HepG2 (cell line): ENCODE data around the gene TACO1. TPM values are rescaled to one million over a fixed set of nuclear protein-coding genes. Genes with fewer than 3 reads are reported as not detected.
A peak's percentile ranks its signal among the peaks of the same experiment; 100 is the strongest.

Experiments used
- CCAR2 ChIP-seq: fragments of 200-400 bp; formaldehyde crosslinking; optimal IDR thresholded peaks from 2 replicates; pipeline ENCODE3; 2018; ENCODE audit warnings: low read depth, mild to moderate bottlenecking, low read length, moderate library complexity
- ESRRA ChIP-seq: sonication (generic); formaldehyde crosslinking; IDR thresholded peaks from 2 replicates; pipeline ENCODE4 v1.5.1; 2020; ENCODE audit warnings: mild to moderate bottlenecking, low read depth, missing genetic modification reagents
- HMG20A ChIP-seq: IDR thresholded peaks from 2 replicates; pipeline ENCODE4 v1.6.1; 2016; ENCODE audit warnings: borderline replicate concordance
- HNF4G ChIP-seq, 2 experiments: sonication (generic) in 1 of 2; formaldehyde crosslinking in 1 of 2; IDR thresholded peaks; 2 replicates each; pipeline versions ENCODE4 v1.4.0 to v1.6.1; 2011 to 2020; ENCODE audit warnings: borderline replicate concordance in 2 of 2, low read depth in 2 of 2, mild to moderate bottlenecking in 2 of 2, low read length in 1 of 2, missing genetic modification reagents in 1 of 2, moderate library complexity in 1 of 2
- KLF15 ChIP-seq: sonication (generic); formaldehyde crosslinking; IDR thresholded peaks from 2 replicates; pipeline ENCODE4 v1.8.1; 2023; ENCODE audit warnings: borderline replicate concordance, mild to moderate bottlenecking, inconsistent platforms, missing genetic modification reagents, mixed read lengths
- MAX ChIP-seq: IDR thresholded peaks from 2 replicates; pipeline ENCODE4 v1.6.1; 2012; ENCODE audit warnings: inconsistent platforms
- MLXIP ChIP-seq: sonication (generic); formaldehyde crosslinking; IDR thresholded peaks from 2 replicates; pipeline ENCODE4 v1.9.0; 2021; ENCODE audit warnings: missing genetic modification reagents, borderline replicate concordance
- SNAPC2 ChIP-seq: sonication (generic); formaldehyde crosslinking; IDR thresholded peaks from 2 replicates; pipeline ENCODE4 v1.8.1; 2022; ENCODE audit warnings: mild to moderate bottlenecking, missing genetic modification reagents
- SP140L ChIP-seq: sonication (generic); formaldehyde crosslinking; IDR thresholded peaks from 2 replicates; pipeline ENCODE4 v1.4.0; 2020; ENCODE audit warnings: missing genetic modification reagents, borderline replicate concordance
- SRSF4 ChIP-seq: fragments of 200-400 bp; formaldehyde crosslinking; IDR thresholded peaks from one replicate; pipeline ENCODE4 v1.6.1; 2018; ENCODE audit warnings: mild to moderate bottlenecking, low read depth, low read length, moderate library complexity; ENCODE audit not compliant: poor library complexity, severe bottlenecking
- STAT5B ChIP-seq: sonication (generic); formaldehyde crosslinking; IDR thresholded peaks from 2 replicates; pipeline ENCODE4 v1.4.0; 2020; ENCODE audit warnings: missing genetic modification reagents
- TAF15 ChIP-seq: fragments of 200-400 bp; formaldehyde crosslinking; IDR thresholded peaks from one replicate; pipeline ENCODE4 v1.6.1; 2018; ENCODE audit warnings: mild to moderate bottlenecking, low read depth, low read length; ENCODE audit not compliant: poor library complexity, severe bottlenecking
- WIZ ChIP-seq: sonication (generic); formaldehyde crosslinking; IDR thresholded peaks from 2 replicates; pipeline ENCODE4 v1.5.1; 2020; ENCODE audit warnings: mild to moderate bottlenecking, missing genetic modification reagents
- YEATS4 ChIP-seq: sonication (generic); formaldehyde crosslinking; IDR thresholded peaks from 2 replicates; pipeline ENCODE4 v1.4.0; 2020; ENCODE audit warnings: missing genetic modification reagents, borderline replicate concordance
- ZBTB38 ChIP-seq: sonication (generic); formaldehyde crosslinking; IDR thresholded peaks from 2 replicates; pipeline ENCODE4 v1.5.1; 2020; ENCODE audit warnings: mild to moderate bottlenecking, missing genetic modification reagents
- ZFP36 ChIP-seq: fragments of 150-350 bp; IDR thresholded peaks from 2 replicates; pipeline ENCODE4 v1.6.1; 2018; ENCODE audit warnings: borderline replicate concordance, low read length, low read depth; ENCODE audit not compliant: partially characterized antibody
- ZFP90 ChIP-seq: sonication (generic); formaldehyde crosslinking; IDR thresholded peaks from 2 replicates; pipeline ENCODE4 v1.8.0; 2022; ENCODE audit warnings: missing genetic modification reagents, mild to moderate bottlenecking, inconsistent platforms, borderline replicate concordance
- ZFX ChIP-seq: sonication (generic); formaldehyde crosslinking; IDR thresholded peaks from 2 replicates; pipeline ENCODE4 v1.4.0; 2020; ENCODE audit warnings: mild to moderate bottlenecking, low read depth, missing genetic modification reagents, moderate library complexity
- ZNF138 ChIP-seq: sonication (generic); formaldehyde crosslinking; IDR thresholded peaks from 2 replicates; pipeline ENCODE4 v1.5.0; 2020; ENCODE audit warnings: mild to moderate bottlenecking, low read depth, missing genetic modification reagents
- ZNF546 ChIP-seq: sonication (generic); formaldehyde crosslinking; conservative IDR thresholded peaks from 2 replicates; pipeline ENCODE4 v1.8.1; 2023; ENCODE audit warnings: mild to moderate bottlenecking, missing genetic modification reagents
- ZNF605 ChIP-seq: sonication (generic); formaldehyde crosslinking; IDR thresholded peaks from 2 replicates; pipeline ENCODE4 v1.8.0; 2022; ENCODE audit warnings: mild to moderate bottlenecking, missing genetic modification reagents
- ZXDC ChIP-seq: sonication (generic); formaldehyde crosslinking; IDR thresholded peaks from 2 replicates; pipeline ENCODE4 v1.5.0; 2020; ENCODE audit warnings: mild to moderate bottlenecking, missing genetic modification reagents
- polyA plus RNA-seq, 8 experiments: library from polyadenylated mRNA; depleted of rRNA in 3 of 8; stranded (reverse) in 7 of 8; unstranded in 1 of 8; fragments of >200 nt; fragmentation: Illumina TruSeq in 4 of 8; extraction: Trizol in 4 of 8; gene quantifications; 2 replicates each; pipeline versions ENCODE4 v1.2.1 to v1.2.3, GENCODE V29; 2011 to 2016; ENCODE audit warnings: low read depth in 4 of 8, missing spikeins in 1 of 8, mixed read lengths in 1 of 8; ENCODE audit not compliant: insufficient read depth in 1 of 8
- total RNA-seq, 5 experiments: library from RNA; depleted of rRNA; stranded (reverse); fragments of >200 nt; fragmentation: Illumina TruSeq; extraction: Trizol; gene quantifications; 2 replicates each; pipeline ENCODE4 v1.2.3, GENCODE V29; 2016; ENCODE audit warnings: low read depth in 1 of 5

TACO1 gene
- total and polyA plus RNA-seq, 2 of the 13 experiments (the other 11 are each of a cell fraction or from before 2014, with no cell fraction given) = 34.7 to 53.6 TPM

GRCh38 chr17:63600569-63601438, at the start of gene TACO1 (continued):
- TF ChIP-seq ZXDC (CRISPR knock-in tag) = peak; percentile 92
- peak; percentile 98 for TF ChIP-seq ZFX (CRISPR knock-in tag)
- peak; percentile 91 for TF ChIP-seq HNF4G (IDR thresholded peaks at IDR 0.05; ENCODE audit: borderline replicate concordance, low read depth, low read length)
- TF ChIP-seq HNF4G (CRISPR knock-in tag; IDR thresholded peaks at IDR 0.05; ENCODE audit: borderline replicate concordance, low read depth) = peak; percentile 84
- peak; percentile 87 for TF ChIP-seq WIZ (CRISPR knock-in tag)
- 0 out of 2 replicates have a peak, but pooled peaks have one; percentile 84 for TF ChIP-seq KLF15 (CRISPR knock-in tag)
- peak; percentile 95 for TF ChIP-seq ZNF605
- peak; percentile 96; the same call in 1 of the 2 replicates for TF ChIP-seq SP140L (CRISPR knock-in tag)
- 0 out of 2 replicates have a peak, but pooled peaks have one; percentile 74 for TF ChIP-seq ZNF138 (CRISPR knock-in tag)
- peak; percentile 79; the same call in 1 of the 2 replicates for TF ChIP-seq SNAPC2 (CRISPR knock-in tag)
- TF ChIP-seq ZNF546 (CRISPR knock-in tag) = 0 out of 2 replicates have a peak, but pooled peaks have one; percentile 38
- TF ChIP-seq MAX = peak; percentile 95
- peak; percentile 94 for TF ChIP-seq ZFP90
- TF ChIP-seq ZFP36 = no peak
- peak; percentile 25; the same call in 1 of the 2 replicates for TF ChIP-seq HMG20A (CRISPR knock-in tag)
- TF ChIP-seq MLXIP (CRISPR knock-in tag) = 0 out of 2 replicates have a peak, but pooled peaks have one; percentile 85
- TF ChIP-seq ESRRA (CRISPR knock-in tag) = peak; percentile 91
- peak; percentile 98 for TF ChIP-seq CCAR2
- TF ChIP-seq ZBTB38 = peak; percentile 95
- TF ChIP-seq SRSF4 = no peak
- peak; percentile 99 for TF ChIP-seq YEATS4 (CRISPR knock-in tag)
- no peak for TF ChIP-seq TAF15
- peak; percentile 88; the same call in 1 of the 2 replicates for TF ChIP-seq STAT5B (CRISPR knock-in tag)
